HTERT RPE-1 (cell line): ENCODE results near the gene WDR86.

Experiments used
- in situ Hi-C: fragments of 300-500 bp; cut with MboI; formaldehyde crosslinking; loops from 4 replicates; pipeline ENCODE4 v1.14.3; 2020; ENCODE audit warnings: low sequenced_read_pairs

Gene WDR86

DNA sequence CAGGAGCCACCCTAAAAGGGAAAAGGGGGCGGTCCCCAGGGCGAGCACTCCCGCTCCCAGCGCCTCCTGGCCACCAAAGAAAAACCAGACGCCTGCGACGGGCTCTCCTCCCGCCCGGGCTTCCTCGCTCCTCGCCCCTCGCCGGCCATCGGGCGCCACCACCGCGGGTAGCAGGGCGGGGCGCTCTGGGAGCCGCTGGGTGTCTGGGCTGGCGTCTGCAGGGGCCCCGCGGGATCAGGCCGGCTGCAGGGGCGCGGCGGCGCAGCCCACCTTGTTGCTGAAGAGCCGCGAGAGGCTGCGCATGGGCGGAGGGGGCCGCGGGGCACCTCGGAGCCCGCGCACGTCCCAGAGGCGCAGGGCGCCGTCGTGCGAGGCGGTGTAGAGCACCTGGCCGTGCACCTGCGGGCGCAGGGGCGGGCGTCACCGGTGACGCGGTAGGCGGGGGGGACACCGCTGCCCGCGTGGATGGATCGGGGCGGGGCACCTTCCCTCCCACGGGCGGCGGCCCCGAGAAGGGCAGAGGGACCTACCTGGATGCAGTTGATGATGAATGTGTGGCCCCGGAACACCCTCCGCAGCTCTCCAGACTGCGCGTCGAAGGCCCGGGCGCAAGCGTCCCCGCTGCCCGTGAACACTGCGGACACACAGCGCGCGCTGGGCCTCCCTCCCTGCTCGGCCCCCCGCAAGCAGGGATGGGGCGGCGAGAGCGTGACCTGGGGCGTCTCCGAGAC is 28.3 kb downstream of the WDR86 start:
- in situ Hi-C loops: no loop called here

- in situ Hi-C loops: no loop called here
These were observed 28.8 kb downstream of the WDR86 start for GRCh38 chr7:151381098-151381347.

GRCh38 chr7:151380199-151381097 is 29.4 kb downstream of the WDR86 start:
- in situ Hi-C loops: no loop called here

GRCh38 chr7:151379534-151380198 is 30.2 kb downstream of the WDR86 start:
- in situ Hi-C loops: no loop called here

GRCh38 chr7:151379193-151379520 is 30.7 kb downstream of the WDR86 start:
- in situ Hi-C loops: no loop called here

- in situ Hi-C loops: no loop called here
These were observed 31.2 kb downstream of the WDR86 start for GRCh38 chr7:151378496-151379192.

DNA sequence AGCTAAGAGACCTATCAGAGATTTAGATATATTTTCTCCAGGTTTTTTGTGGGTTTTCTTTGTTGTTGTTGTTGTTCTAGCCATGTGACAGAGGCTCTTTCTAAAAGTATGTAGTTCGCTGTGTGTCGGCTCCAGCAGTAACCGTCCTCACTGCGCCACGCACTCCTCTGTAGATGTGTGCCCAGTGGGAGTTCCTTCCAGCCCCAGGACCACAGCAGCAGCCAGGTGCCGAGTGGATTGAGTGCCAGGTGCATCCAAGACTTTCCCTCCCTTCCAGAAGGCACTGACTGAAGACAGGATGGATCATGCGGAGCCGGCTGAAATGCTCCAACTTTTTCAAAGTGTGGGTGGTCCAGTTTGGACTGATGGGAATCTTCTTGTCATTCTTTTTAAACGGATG is 31.8 kb downstream of the WDR86 start:
- in situ Hi-C loops: no loop called here

GRCh38 chr7:151377406-151377805 is 32.4 kb downstream of the WDR86 start:
- in situ Hi-C loops: no loop called here

- in situ Hi-C loops: no loop called here
These were observed 33.5 kb downstream of the WDR86 start for GRCh38 chr7:151376218-151376902.

DNA sequence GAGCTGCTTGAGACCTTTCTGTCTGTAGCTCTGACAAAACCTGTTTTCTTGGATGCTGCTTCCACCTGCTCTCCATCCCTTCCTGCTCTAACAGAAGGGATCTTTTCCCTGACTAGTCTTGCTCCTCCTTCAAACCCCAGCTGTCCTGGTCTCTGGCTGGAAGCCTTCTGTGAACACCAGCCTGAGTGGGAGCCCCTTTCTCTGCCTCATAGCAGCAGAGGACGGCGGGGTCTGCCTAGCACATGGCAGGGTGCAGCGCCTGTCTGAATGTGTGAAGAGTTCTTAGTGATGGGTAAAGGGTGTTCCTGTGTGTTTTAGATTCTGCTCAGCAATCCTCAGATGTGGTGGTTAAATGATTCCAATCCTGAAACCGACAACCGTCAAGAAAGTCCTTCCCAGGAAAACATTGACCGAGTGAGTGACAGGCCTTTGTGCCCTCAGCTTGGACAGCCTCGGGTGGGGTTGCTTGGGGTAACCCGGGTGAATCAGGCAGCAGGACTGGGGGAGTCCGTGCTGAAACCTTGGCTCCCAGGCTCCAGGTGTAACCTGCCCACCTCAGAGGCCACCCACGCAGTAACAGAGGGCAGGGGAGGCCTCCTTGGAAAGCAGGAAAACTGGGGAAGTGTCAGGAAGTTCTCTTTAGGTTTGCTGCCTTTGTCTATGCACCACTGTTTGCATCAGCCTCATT is 34.2 kb downstream of the WDR86 start:
- in situ Hi-C loops: no loop called here

DNA sequence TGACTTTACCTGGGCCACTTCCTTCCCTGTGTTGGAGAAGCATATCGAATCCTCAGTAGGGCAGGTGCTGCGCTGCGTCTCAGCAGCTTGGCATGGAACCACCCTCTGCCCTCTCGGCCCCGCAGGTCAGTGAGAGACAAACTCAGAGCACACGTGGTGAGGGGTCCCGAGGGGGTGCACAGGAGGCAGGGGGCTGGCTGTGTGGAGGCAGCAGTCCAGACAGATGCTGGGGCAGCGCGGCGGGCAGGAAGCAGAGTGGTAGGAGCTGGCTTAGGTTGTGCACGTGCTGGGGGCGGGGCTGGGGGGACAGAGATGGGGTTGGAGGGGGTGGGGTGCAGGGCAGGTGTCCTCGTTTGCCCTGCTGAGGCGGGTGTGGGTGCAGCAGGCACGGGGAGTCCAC is 35.1 kb downstream of the WDR86 start:
- in situ Hi-C loops: no loop called here

- in situ Hi-C loops: no loop called here
These were observed 35.7 kb downstream of the WDR86 start for GRCh38 chr7:151374139-151374538.

- in situ Hi-C loops: no loop called here
These were observed 36.2 kb downstream of the WDR86 start for GRCh38 chr7:151373599-151373998.

DNA sequence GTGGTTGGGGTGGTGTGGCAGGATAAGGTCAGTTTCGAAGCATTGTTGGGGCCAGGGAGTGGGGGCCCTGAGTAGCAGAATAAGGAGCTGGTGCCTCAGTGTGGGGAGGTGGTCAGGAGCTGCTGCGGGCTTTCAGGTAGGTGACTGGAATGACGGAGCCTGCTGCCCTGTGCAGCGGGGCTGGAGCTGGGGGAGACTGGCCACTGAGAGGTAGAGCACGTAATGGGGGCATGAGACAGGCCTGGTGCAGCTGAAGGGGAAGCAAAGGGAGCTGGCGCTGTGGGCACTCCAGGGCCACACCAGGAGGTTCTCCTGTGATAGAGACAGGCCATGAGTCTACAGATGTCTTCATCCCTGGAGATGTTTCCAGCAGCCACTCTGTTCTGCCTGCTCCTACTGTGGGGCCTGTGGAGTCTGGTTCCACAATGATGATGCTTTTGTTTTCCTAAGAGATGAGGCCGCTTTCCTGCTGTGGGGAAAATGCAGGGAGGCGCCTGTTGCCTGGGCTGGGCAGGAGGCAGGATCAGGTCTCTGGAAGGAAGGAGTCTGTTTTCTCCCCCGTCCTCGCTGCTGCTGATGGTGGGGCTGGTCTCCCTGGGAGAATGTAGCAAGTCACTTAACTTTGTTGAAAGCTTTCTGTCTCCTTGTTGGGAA is 37.1 kb downstream of the WDR86 start:
- in situ Hi-C loops: no loop called here

DNA sequence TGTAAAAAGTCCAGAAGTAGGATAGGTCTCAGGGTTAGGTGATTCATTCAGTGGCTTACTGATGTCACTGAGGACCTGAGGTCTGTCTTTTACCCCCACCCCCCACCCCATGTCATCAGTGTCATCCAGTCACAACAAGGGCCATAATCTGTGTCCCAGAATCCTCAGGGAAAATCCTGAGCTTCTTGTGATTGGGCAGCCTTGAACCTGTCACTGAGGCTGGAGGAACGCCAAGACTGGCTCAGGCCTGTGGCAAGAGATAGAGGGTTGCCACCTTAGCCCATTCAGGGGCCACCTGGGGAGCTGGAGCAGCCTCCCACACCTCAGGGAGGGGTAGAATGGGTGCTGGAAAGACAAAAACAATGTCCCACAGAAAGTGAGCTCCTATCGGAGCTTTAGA is 38.6 kb downstream of the WDR86 start:
- in situ Hi-C loops: no loop called here

DNA sequence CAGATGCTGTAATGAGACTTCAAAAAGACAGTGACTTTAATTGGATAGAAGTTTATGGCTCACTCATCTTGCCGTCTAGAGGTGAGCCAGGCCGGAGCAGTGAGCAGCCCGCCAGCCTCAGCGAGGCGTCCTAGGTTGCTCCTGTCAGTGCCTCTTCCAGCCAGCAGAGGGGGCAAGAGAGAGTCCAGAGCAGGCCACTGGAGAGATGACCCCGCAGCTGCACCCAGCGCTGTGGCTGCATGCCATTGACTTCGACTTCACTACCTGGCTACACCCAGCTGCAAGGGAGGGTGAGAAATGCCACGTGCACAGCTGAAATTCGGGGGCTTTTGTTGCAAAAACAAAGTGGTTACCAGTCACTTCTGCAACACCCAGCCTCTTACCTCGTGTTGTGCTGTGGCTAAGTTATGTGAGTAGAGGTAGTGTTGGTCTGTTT is 41.7 kb downstream of the WDR86 start:
- in situ Hi-C loops: no loop called here

DNA sequence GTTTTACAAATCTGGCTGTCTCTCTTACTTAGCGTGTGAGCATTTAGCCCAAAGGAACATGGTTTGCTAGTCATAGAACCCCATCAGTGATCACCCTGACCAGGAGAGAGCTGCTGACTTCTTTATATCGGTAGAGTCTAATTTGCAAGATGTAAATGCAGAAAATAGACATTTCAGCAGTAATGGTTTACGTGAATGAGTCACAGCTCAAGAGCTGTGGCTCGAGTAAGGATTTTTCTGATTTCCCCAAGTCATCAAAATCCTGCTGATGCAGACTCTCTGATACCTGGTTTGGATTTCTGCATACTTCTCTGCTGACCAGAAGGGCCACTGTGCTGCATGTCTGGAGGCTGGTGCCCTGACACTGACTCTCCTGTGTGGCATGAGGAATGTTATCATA is 42.6 kb downstream of the WDR86 start:
- in situ Hi-C loops: no loop called here

DNA sequence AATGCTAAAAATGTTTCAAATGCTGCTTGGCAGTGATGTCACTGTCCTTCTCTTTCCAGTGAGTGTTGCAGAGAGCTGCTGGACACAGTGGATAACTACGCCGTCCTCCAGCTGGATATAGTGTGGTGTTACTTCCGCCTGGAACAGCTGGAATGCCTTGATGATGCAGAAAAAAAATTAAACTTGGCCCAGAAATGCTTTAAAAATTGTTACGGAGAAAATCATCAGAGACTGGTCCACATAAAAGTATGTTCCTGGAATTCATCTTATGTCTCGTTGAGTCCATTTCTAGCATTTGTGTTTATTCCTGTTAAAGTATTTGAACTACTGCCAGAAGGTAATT is 43.0 kb downstream of the WDR86 start:
- in situ Hi-C loops: no loop called here

DNA sequence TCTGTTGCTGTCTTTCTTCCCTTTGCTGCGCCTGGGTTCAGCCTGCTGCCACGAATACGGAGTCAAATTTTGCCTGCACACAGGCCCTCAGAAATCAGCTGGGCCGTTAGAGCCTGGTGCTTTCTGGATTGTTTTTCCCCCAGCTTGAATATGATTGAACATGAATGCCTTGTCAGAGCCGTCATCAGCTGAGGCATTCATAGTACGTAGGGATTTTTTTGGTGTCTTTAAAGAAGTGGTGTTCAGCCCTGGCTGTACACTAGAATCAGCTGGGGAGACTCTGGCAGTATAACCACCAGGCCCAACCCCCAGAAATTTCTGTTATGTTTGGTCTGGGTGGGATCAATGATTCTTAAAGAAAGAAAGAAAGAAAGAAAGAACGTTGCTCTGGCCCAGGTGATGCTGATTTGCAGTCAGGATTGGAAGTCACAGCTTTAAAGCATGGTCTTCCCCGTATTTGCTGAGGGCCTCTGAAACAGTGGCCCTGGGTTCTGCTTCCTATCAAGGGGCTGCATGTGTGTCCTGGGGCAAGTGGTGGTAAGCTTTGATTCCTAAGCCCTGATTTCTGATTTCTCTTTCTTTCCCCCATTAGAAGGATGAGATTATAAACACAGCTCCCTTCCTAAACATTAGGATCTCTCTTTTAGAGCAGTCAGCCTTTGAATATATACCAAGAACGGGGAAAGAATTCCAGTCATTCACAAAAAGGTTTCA is 43.5 kb downstream of the WDR86 start:
- in situ Hi-C loops: no loop called here
